ENCODE data around the gene L1TD1.

- TF ChIP-seq CTCF (IDR thresholded peaks at IDR 0.05) (no peak), POLR2A (IDR thresholded peaks at IDR 0.05) (no peak)
These were observed 26.5 kb downstream of the L1TD1 start for GRCh38 chr1:62221171-62221570.

All from testis (tissue), 2 donors.